GM21360 (cell line): ENCODE results near the gene ODAD2.
"Not testable (repeated sequence)": the region's sequence is repeated elsewhere in the genome, so short reads cannot be mapped to it uniquely, and the experiment has no call there.

Experiments used
- ATAC-seq: cut with Tn5 transposase; IDR thresholded peaks from one replicate; pipeline ENCODE4 v1.9.1; 2021; ENCODE audit warnings: mild to moderate bottlenecking, moderate library complexity; ENCODE audit not compliant: unreplicated experiment

ODAD2 gene

GRCh38 chr10:27970795-27971194 is 28.1 kb downstream of the ODAD2 start:
- ATAC-seq = not testable (repeated sequence)

GRCh38 chr10:27969931-27970330 is 28.9 kb downstream of the ODAD2 start:
- not testable (repeated sequence) for ATAC-seq

- no peak for ATAC-seq
Observed at GRCh38 chr10:27959093-27959715, 39.7 kb downstream of the ODAD2 start.

GRCh38 chr10:27958383-27958782 is 40.5 kb downstream of the ODAD2 start:
- peak; percentile 84 for ATAC-seq

GRCh38 chr10:27950242-27950564 is 48.7 kb downstream of the ODAD2 start:
- no peak for ATAC-seq

- no peak for ATAC-seq
Observed at GRCh38 chr10:27949528-27950241, 49.2 kb downstream of the ODAD2 start.

- no peak for ATAC-seq
Observed at GRCh38 chr10:27948186-27948585, 50.7 kb downstream of the ODAD2 start.

- no peak for ATAC-seq
Observed at GRCh38 chr10:27947540-27947939, 51.3 kb downstream of the ODAD2 start.

- ATAC-seq = no peak
Observed at GRCh38 chr10:27944005-27944404, 54.9 kb downstream of the ODAD2 start.

- no peak for ATAC-seq
Observed at GRCh38 chr10:27914888-27915287, 84.0 kb downstream of the ODAD2 start.

- no peak for ATAC-seq
Observed at GRCh38 chr10:27912231-27912630, 86.6 kb downstream of the ODAD2 start.

- no peak for ATAC-seq
Observed at GRCh38 chr10:27911539-27911938, 87.3 kb downstream of the ODAD2 start.

- no peak for ATAC-seq
Observed at GRCh38 chr10:27911011-27911410, 87.9 kb downstream of the ODAD2 start.

GRCh38 chr10:27908231-27908630 is 90.6 kb downstream of the ODAD2 start:
- no peak for ATAC-seq

GRCh38 chr10:27899485-27899884 is 99.4 kb downstream of the ODAD2 start:
- ATAC-seq = not testable (repeated sequence)

GRCh38 chr10:27899058-27899457 is 99.8 kb downstream of the ODAD2 start:
- ATAC-seq = no peak

- ATAC-seq = no peak
Observed at GRCh38 chr10:27893358-27893954, 105.4 kb downstream of the ODAD2 start.

- no peak for ATAC-seq
Observed at GRCh38 chr10:27890971-27891370, 107.9 kb downstream of the ODAD2 start.

- ATAC-seq = no peak
Observed at GRCh38 chr10:27889518-27889917, 109.4 kb downstream of the ODAD2 start.

- ATAC-seq = no peak
Observed at GRCh38 chr10:27884185-27884641, 114.7 kb downstream of the ODAD2 start.

GRCh38 chr10:27878281-27878680 is 120.6 kb downstream of the ODAD2 start:
- ATAC-seq = no peak

GRCh38 chr10:27865221-27865635 is 133.7 kb downstream of the ODAD2 start:
- ATAC-seq = no peak
